Endothelial cell (in vitro differentiated cells): Measurements from ENCODE around the gene LRRC75A. TPM values are rescaled to one million over a fixed set of nuclear protein-coding genes. Genes with fewer than 3 reads are reported as not detected.
A peak's percentile ranks its signal among the peaks of the same experiment; 100 is the strongest.
"Not testable (repeated sequence)": the region's sequence is repeated elsewhere in the genome, so short reads cannot be mapped to it uniquely, and the experiment has no call there.

ENCODE experiments used
- DNase-seq: peaks from one replicate; pipeline ENCODE4 v3.0.0; 2021; ENCODE audit warnings: low spot score
- H3K27ac Mint-ChIP-seq: one replicate; pipeline ENCODE4 v1.8.0; 2021; ENCODE audit warnings: mixed read lengths, inconsistent platforms; ENCODE audit not compliant: unreplicated experiment
- H3K27me3 Mint-ChIP-seq: one replicate; pipeline ENCODE4 v1.8.0; 2021; ENCODE audit warnings: mild to moderate bottlenecking, moderate library complexity, mixed read lengths, inconsistent platforms; ENCODE audit not compliant: unreplicated experiment
- H3K36me3 Mint-ChIP-seq: one replicate; pipeline ENCODE4 v1.8.0; 2021; ENCODE audit warnings: mild to moderate bottlenecking, low read depth, mixed read lengths, inconsistent platforms; ENCODE audit not compliant: unreplicated experiment
- H3K4me1 Mint-ChIP-seq: one replicate; pipeline ENCODE4 v1.8.0; 2021; ENCODE audit warnings: mild to moderate bottlenecking, mixed read lengths, inconsistent platforms; ENCODE audit not compliant: unreplicated experiment
- H3K4me3 Mint-ChIP-seq: one replicate; pipeline ENCODE4 v1.8.0; 2021; ENCODE audit warnings: mild to moderate bottlenecking, mixed read lengths, inconsistent platforms; ENCODE audit not compliant: unreplicated experiment
- H3K9me3 Mint-ChIP-seq: one replicate; pipeline ENCODE4 v1.8.0; 2021; ENCODE audit warnings: mixed read lengths, inconsistent platforms; ENCODE audit not compliant: unreplicated experiment
- CTCF ChIP-seq: fragments of 200-600 bp; sonication (generic); IDR thresholded peaks from one replicate; pipeline ENCODE4 v1.5.0; 2021; ENCODE audit warnings: antibody characterized with exemption; ENCODE audit not compliant: unreplicated experiment
- total RNA-seq: library from RNA; stranded (reverse); fragmentation: NEBNext Ultra II Directional; extraction: Animal tissue kit (Norgen Biotek cat#: 25700); gene quantifications from one replicate; pipeline ENCODE4 v1.2.1, GENCODE V29; 2021; ENCODE audit not compliant: unreplicated experiment

The LRRC75A gene
- total RNA-seq, 1 donor from 2014 or later: 0.95 TPM

- no peaks in the 10 kb centered on the region for H3K9me3 Mint-ChIP-seq
- no peaks in the 10 kb centered on the region for H3K36me3 Mint-ChIP-seq
- H3K4me3 Mint-ChIP-seq: no peak within 1 kb of the TSS
- no peak for TF ChIP-seq CTCF
- no peak for DNase-seq
- H3K27me3 Mint-ChIP-seq: peaks cover 6% of the 10 kb centered on the region
- no peak within 1 kb of the TSS for H3K27ac Mint-ChIP-seq
- H3K4me1 Mint-ChIP-seq: peaks cover 12% of the 10 kb centered on the region
These were observed 76.7 kb downstream of the LRRC75A start, which contains the start of gene TRPV2 for GRCh38 chr17:16415031-16415924. Gene TRPV2, plus strand, starts transcription at chr17:16415571. Its CDS starts 2,098 bp downstream, at chr17:16417669.

- Mint-ChIP-seq H3K36me3 (peaks cover 3% of the 10 kb centered on the region), H3K9me3 (no peaks in the 10 kb centered on the region), H3K4me1 (peaks cover 3% of the 10 kb centered on the region), H3K4me3 (no peak overlapping the region), H3K27me3 (peaks cover 7% of the 10 kb centered on the region), H3K27ac (no peak overlapping the region)
- no peak for TF ChIP-seq CTCF
- no peak for DNase-seq
These were observed 83.9 kb downstream of the LRRC75A start for GRCh38 chr17:16407911-16408588.

GRCh38 chr17:16406742-16407674, 85.0 kb downstream of the LRRC75A start:
- peaks cover 3% of the 10 kb centered on the region for H3K4me1 Mint-ChIP-seq

GRCh38 chr17:16403847-16404246, 88.1 kb downstream of the LRRC75A start:
- H3K9me3 Mint-ChIP-seq, H3K36me3 Mint-ChIP-seq, H3K27me3 Mint-ChIP-seq, H3K27ac Mint-ChIP-seq, H3K4me3 Mint-ChIP-seq, DNase-seq: not testable (repeated sequence)
- H3K4me1 Mint-ChIP-seq: peaks cover 16% of the 10 kb centered on the region

More at GRCh38 chr17:16406742-16407674, 85.0 kb downstream of the LRRC75A start:
- no peak for TF ChIP-seq CTCF
- H3K9me3 Mint-ChIP-seq: no peaks in the 10 kb centered on the region
- no peak overlapping the region for H3K27ac Mint-ChIP-seq
- peaks cover 3% of the 10 kb centered on the region for H3K36me3 Mint-ChIP-seq
- peaks cover 5% of the 10 kb centered on the region for H3K27me3 Mint-ChIP-seq
- peak overlapping the region; percentile 65 for H3K4me3 Mint-ChIP-seq
- DNase-seq: peak; percentile 59
